ENCODE measurements around the gene TTLL9. TPM values are rescaled to one million over a fixed set of nuclear protein-coding genes. Genes with fewer than 3 reads are reported as not detected.

TTLL9 gene
- total RNA-seq, 1 experiment from 2014 or later, result 2.1 TPM

GRCh38 chr20:31934491-31934890, 64.1 kb downstream of the TTLL9 start:
- no peak for DNase-seq (ENCODE audit: low read depth, low spot score)
- CTCF ChIA-PET, result no interaction called here
- Histone ChIP-seq H3K4me1 (ENCODE audit: control insufficient read depth, insufficient read depth, low read length) (no peaks in the 10 kb centered on the region), H3K9me3 (ENCODE audit: control insufficient read depth, insufficient read depth, low read depth, low read length) (no peaks in the 10 kb centered on the region), H3K4me3 (ENCODE audit: low read depth in 2 of 2, low read length in 2 of 2) (no peak overlapping the region), H3K27me3 (ENCODE audit: control insufficient read depth, insufficient read depth, low read length) (peaks cover 5% of the 10 kb centered on the region; the same call in 1 of the 2 replicates), H3K36me3 (ENCODE audit: control insufficient read depth, insufficient read depth, low read length) (no peaks in the 10 kb centered on the region), H3K27ac (ENCODE audit: low read length) (no peak overlapping the region)
- TF ChIP-seq SIN3A (IDR thresholded peaks at IDR 0.05; ENCODE audit: borderline replicate concordance, insufficient read depth, low read depth, low read length) (no peak), POLR2AphosphoS5 (IDR thresholded peaks at IDR 0.05; ENCODE audit: low read depth, low read length) (no peak), TCF7L2 (IDR thresholded peaks at IDR 0.05; ENCODE audit: low read depth, low read length) (no peak), REST (IDR thresholded peaks at IDR 0.05; ENCODE audit: insufficient read depth in 1 of 2, low read depth in 2 of 2, low read length in 1 of 2) (no peak), CTCF (IDR thresholded peaks at IDR 0.05) (no peak)
- intact Hi-C loops (cut with micrococcal nuclease; ENCODE audit: unreplicated experiment) (no loop called here), in situ Hi-C loops (cut with HindIII; ENCODE audit: low pct_unique_long_range_greater_than_20kb, low sequenced_read_pairs) (no loop called here)
- no TSS peak for BruUV-seq (replicated peaks)
- POLR2A ChIA-PET, result no interaction called here
- no peak; the same call in 1 of the 2 replicates for ATAC-seq

- H3K4me1 ChIP-seq (ENCODE audit: control insufficient read depth, insufficient read depth, low read length), result no peaks in the 10 kb centered on the region
- H3K4me3 ChIP-seq (ENCODE audit: low read depth in 2 of 2, low read length in 2 of 2), result no peak overlapping the region
- H3K27ac ChIP-seq (ENCODE audit: low read length), result no peak overlapping the region
- no peak for DNase-seq (ENCODE audit: low read depth, low spot score)
- ATAC-seq, result peak; percentile 28
- 0 out of 2 replicates have a peak, but pooled peaks cover 4% of the 10 kb centered on the region for H3K27me3 ChIP-seq (ENCODE audit: control insufficient read depth, insufficient read depth, low read length)
- BruUV-seq (replicated peaks), result no TSS peak
- no peaks in the 10 kb centered on the region for H3K36me3 ChIP-seq (ENCODE audit: control insufficient read depth, insufficient read depth, low read length)
- CTCF ChIA-PET, result interaction anchor here (0.6 kb wide), 1 partner anchor 131 kb away, joined by 4 read pairs; no protein-coding TSS in a partner anchor
- H3K9me3 ChIP-seq (ENCODE audit: control insufficient read depth, insufficient read depth, low read depth, low read length), result no peaks in the 10 kb centered on the region
- POLR2A ChIA-PET, result no interaction called here
- in situ Hi-C loops (cut with HindIII; ENCODE audit: low pct_unique_long_range_greater_than_20kb, low sequenced_read_pairs), result no loop called here
- intact Hi-C loops (cut with micrococcal nuclease; ENCODE audit: unreplicated experiment), result no loop called here
- no peak for TF ChIP-seq CTCF (IDR thresholded peaks at IDR 0.05)
- TF ChIP-seq TCF7L2 (IDR thresholded peaks at IDR 0.05; ENCODE audit: low read depth, low read length), result no peak
- no peak for TF ChIP-seq POLR2AphosphoS5 (IDR thresholded peaks at IDR 0.05; ENCODE audit: low read depth, low read length)
Measured at GRCh38 chr20:31934968-31935764, 64.7 kb downstream of the TTLL9 start.

Data from Panc1 (cell line).